Measurements from ENCODE around the gene SRRM4.

DNA sequence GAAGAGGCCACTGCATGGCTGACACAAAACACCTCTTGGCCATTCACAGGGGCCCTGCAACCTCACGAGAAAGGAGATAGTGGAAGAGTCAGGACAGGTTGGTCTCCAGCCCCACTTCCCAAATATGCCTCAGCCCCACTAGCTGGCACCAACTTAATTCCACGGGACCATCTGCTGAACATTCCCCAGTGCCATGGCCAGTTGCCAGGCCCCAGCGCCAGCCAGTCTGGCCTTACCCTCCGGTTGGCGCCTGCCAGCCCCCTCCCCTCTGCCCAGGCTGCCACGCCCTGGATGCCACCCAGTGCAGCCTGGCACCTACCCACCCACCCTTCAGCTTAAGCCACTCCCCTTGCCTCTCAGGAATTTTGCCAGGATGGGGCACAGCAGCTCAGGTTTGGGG lies 176.2 kb downstream of the SRRM4 start:
- no peak for TF ChIP-seq POLR2A (IDR thresholded peaks at IDR 0.05; ENCODE audit: low read depth, low read length)
- TF ChIP-seq POLR2AphosphoS5 (IDR thresholded peaks at IDR 0.05; ENCODE audit: low read depth, low read length): no peak
